ENCODE results near the gene MRPL19.
A peak's percentile ranks its signal among the peaks of the same experiment; 100 is the strongest.
"Not testable (repeated sequence)": the region's sequence is repeated elsewhere in the genome, so short reads cannot be mapped to it uniquely, and the experiment has no call there.

Gene MRPL19

GRCh38 chr2:75667884-75668283 lies 21.3 kb downstream of the MRPL19 start:
- DNase-seq (ENCODE audit: low spot score), result no peak

GRCh38 chr2:75675423-75675822 lies 28.8 kb downstream of the MRPL19 start:
- DNase-seq (ENCODE audit: low spot score), result not testable (repeated sequence)

GRCh38 chr2:75675908-75676307 lies 29.3 kb downstream of the MRPL19 start:
- DNase-seq (ENCODE audit: low spot score), result no peak

- DNase-seq (ENCODE audit: low spot score), result no peak
These were observed 29.9 kb downstream of the MRPL19 start for GRCh38 chr2:75676464-75676863.

GRCh38 chr2:75679556-75679955 lies 33.0 kb downstream of the MRPL19 start:
- no peak for DNase-seq (ENCODE audit: low spot score)

GRCh38 chr2:75680402-75680801 lies 33.8 kb downstream of the MRPL19 start:
- no peak for DNase-seq (ENCODE audit: low spot score)

GRCh38 chr2:75683430-75683829 lies 36.8 kb downstream of the MRPL19 start:
- DNase-seq (ENCODE audit: low spot score), result not testable (repeated sequence)

GRCh38 chr2:75688196-75688595 lies 41.6 kb downstream of the MRPL19 start:
- DNase-seq (ENCODE audit: low spot score), result no peak

- DNase-seq (ENCODE audit: low spot score), result no peak
These were observed 52.3 kb downstream of the MRPL19 start for GRCh38 chr2:75698918-75699317.

GRCh38 chr2:75702593-75702992 lies 56.0 kb downstream of the MRPL19 start:
- DNase-seq (ENCODE audit: low spot score), result no peak

GRCh38 chr2:75703589-75704287 lies 57.2 kb downstream of the MRPL19 start:
- no peak for DNase-seq (ENCODE audit: low spot score)

- DNase-seq (ENCODE audit: low spot score), result no peak
These were observed 59.3 kb downstream of the MRPL19 start for GRCh38 chr2:75705921-75706320.

- DNase-seq (ENCODE audit: low spot score), result no peak
These were observed 61.3 kb downstream of the MRPL19 start for GRCh38 chr2:75707901-75708300.

GRCh38 chr2:75709297-75709696 lies 62.7 kb downstream of the MRPL19 start:
- DNase-seq (ENCODE audit: low spot score), result no peak

GRCh38 chr2:75710220-75710576 lies 63.6 kb downstream of the MRPL19 start:
- DNase-seq (ENCODE audit: low spot score), result peak; percentile 35

- DNase-seq (ENCODE audit: low spot score), result peak; percentile 85
These were observed 64.1 kb downstream of the MRPL19 start, which contains the start of gene GCFC2 for GRCh38 chr2:75710577-75711253. TSS of gene GCFC2 (minus strand) at chr2:75710915. CDS start at chr2:75710855, 60 bp downstream.

GRCh38 chr2:75711590-75711989 lies 65.0 kb downstream of the MRPL19 start:
- not testable (repeated sequence) for DNase-seq (ENCODE audit: low spot score)

GRCh38 chr2:75716406-75716805 lies 69.8 kb downstream of the MRPL19 start:
- peak; percentile 54 for DNase-seq (ENCODE audit: low spot score)

- no peak for DNase-seq (ENCODE audit: low spot score)
These were observed 73.0 kb downstream of the MRPL19 start for GRCh38 chr2:75719616-75720015.

- no peak for DNase-seq (ENCODE audit: low spot score)
These were observed 73.9 kb downstream of the MRPL19 start for GRCh38 chr2:75720525-75720924.

GRCh38 chr2:75722687-75723086 lies 76.1 kb downstream of the MRPL19 start:
- no peak for DNase-seq (ENCODE audit: low spot score)

- DNase-seq (ENCODE audit: low spot score), result no peak
These were observed 82.2 kb downstream of the MRPL19 start for GRCh38 chr2:75728614-75729419.

GRCh38 chr2:75729861-75730260 lies 83.3 kb downstream of the MRPL19 start:
- no peak for DNase-seq (ENCODE audit: low spot score)

Measured in globus pallidus (tissue), 1 donor.